Measurements from ENCODE around the gene DSG4.

DSG4 gene

DNA sequence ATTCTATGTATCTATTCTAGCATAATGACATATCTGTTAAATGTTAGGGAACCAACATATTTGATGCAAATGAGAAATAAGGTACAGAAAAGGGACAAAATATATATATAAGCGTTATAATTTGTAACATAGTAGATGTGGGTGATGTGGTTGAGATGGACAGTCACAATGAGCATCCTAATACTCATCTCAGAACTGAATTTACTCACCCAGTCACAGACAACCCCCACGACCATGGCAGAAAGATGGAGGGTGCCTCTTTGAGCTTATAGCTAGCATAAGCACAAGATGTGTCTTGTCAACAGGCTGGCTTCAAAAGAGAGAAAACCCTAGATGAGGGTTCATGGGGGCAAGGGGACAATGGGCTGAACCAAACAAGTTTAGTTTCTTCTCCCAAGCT, 61.8 kb downstream of the DSG4 start:
- Histone ChIP-seq H3K9ac (ENCODE audit: low read length) (no peak overlapping the region), H3K4me3 (ENCODE audit: low read length) (no peak overlapping the region), H3K36me3 (ENCODE audit: control insufficient read depth, insufficient read depth, low read length) (no peaks in the 10 kb centered on the region), H3K27ac (ENCODE audit: low read depth, low read length) (no peak overlapping the region), H3K27me3 (ENCODE audit: control insufficient read depth, insufficient read depth, low read length) (no peaks in the 10 kb centered on the region), H3K4me1 (ENCODE audit: control insufficient read depth, insufficient read depth, low read length) (no peaks in the 10 kb centered on the region)

DNA sequence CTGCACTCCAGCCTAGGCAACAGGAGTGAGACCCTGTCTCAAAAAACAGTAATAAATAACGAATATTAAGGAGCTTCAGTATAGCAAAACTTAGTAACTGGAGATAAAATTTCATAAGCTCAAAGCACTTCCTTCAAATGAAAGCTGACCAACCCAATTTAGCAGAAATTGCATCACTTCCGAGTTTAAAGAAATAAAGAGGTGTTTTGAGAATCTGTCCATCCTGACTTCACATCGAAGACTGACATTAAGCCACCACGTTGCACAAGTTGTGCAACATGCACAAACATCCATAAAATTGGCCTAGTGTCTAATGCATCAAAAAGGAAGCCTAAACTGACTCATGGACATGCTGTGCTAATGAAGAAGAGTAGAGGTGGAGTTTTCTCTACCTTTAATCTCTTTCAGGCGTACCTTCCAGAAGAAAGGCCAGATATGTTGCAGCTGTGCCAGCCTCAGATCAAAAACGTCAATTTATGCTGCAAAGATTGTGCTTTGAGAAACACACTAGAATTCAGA, 63.3 kb downstream of the DSG4 start:
- Histone ChIP-seq H3K4me1 (ENCODE audit: control insufficient read depth, insufficient read depth, low read length) (no peaks in the 10 kb centered on the region), H3K27ac (ENCODE audit: low read depth, low read length) (no peak overlapping the region), H3K36me3 (ENCODE audit: control insufficient read depth, insufficient read depth, low read length) (no peaks in the 10 kb centered on the region), H3K9ac (ENCODE audit: low read length) (no peak overlapping the region), H3K27me3 (ENCODE audit: control insufficient read depth, insufficient read depth, low read length) (no peaks in the 10 kb centered on the region), H3K4me3 (ENCODE audit: low read length) (no peak overlapping the region)

DNA sequence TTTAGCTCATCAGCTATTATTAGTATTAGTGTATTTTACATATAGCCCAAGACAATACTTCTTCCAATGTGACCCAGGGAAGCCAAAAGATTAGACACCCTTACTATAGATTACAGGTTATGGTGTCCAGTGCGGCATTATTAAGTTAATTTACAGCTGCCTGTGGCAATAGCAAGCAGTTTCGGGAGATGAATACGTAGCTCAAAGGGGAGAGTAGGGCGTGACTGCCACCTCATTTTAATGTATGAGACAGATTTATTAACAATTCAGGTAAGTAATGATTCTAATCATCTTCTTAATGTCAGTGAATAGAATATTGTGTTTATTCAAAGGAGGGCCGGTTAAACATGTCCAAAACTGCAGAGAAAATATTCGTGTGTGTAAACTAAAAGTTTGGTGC, 64.2 kb downstream of the DSG4 start:
- H3K4me3 ChIP-seq (ENCODE audit: low read length), result no peak overlapping the region
- H3K27ac ChIP-seq (ENCODE audit: low read depth, low read length), result no peak overlapping the region
- H3K27me3 ChIP-seq (ENCODE audit: control insufficient read depth, insufficient read depth, low read length), result no peaks in the 10 kb centered on the region
- H3K36me3 ChIP-seq (ENCODE audit: control insufficient read depth, insufficient read depth, low read length), result no peaks in the 10 kb centered on the region
- H3K4me1 ChIP-seq (ENCODE audit: control insufficient read depth, insufficient read depth, low read length), result no peaks in the 10 kb centered on the region
- no peak overlapping the region for H3K9ac ChIP-seq (ENCODE audit: low read length)

DNA sequence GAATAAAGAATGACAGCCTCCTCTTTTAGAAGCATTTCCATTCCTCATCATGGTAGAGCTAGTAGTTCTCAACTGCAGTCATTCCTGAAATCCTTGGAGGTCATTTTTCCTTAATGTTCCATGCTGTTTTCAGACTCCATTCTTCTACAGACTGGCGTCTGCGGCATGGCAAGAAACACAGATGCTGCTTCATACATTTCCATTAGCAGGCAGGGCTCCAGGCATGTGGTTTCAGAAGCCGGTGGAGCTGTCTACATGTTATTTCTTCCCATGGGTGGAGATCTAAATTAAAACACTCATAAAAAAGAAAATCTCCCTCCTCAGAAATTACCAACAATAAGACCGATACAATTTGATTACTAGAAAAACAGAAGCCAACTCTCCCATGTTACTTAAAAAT, 64.9 kb downstream of the DSG4 start:
- no peaks in the 10 kb centered on the region for H3K27me3 ChIP-seq (ENCODE audit: control insufficient read depth, insufficient read depth, low read length)
- H3K36me3 ChIP-seq (ENCODE audit: control insufficient read depth, insufficient read depth, low read length), result no peaks in the 10 kb centered on the region
- no peak overlapping the region for H3K9ac ChIP-seq (ENCODE audit: low read length)
- no peak overlapping the region for H3K27ac ChIP-seq (ENCODE audit: low read depth, low read length)
- H3K4me1 ChIP-seq (ENCODE audit: control insufficient read depth, insufficient read depth, low read length), result no peaks in the 10 kb centered on the region
- no peak overlapping the region for H3K4me3 ChIP-seq (ENCODE audit: low read length)

DNA sequence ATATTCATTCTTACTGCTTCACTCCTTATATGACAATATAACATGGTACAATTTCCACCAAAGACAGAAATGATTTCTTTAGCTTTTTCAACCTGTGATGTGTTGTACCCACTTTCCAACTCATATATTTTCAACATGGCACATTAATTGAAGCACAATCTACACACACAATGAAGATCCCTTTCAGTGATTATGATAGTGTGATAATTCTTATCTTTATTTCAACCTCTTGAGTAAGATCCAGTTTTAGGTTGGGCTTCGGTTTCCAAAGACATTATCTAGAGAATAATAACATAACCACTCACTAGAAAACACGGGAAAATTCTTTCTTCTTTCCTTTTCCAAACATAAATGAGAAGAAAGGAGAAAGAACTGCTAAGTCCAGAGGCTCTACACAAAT, 67.6 kb downstream of the DSG4 start:
- Histone ChIP-seq H3K4me1 (ENCODE audit: control insufficient read depth, insufficient read depth, low read length) (no peaks in the 10 kb centered on the region), H3K9ac (ENCODE audit: low read length) (no peak overlapping the region), H3K36me3 (ENCODE audit: control insufficient read depth, insufficient read depth, low read length) (no peaks in the 10 kb centered on the region), H3K4me3 (ENCODE audit: low read length) (no peak overlapping the region), H3K27ac (ENCODE audit: low read depth, low read length) (no peak overlapping the region), H3K27me3 (ENCODE audit: control insufficient read depth, insufficient read depth, low read length) (no peaks in the 10 kb centered on the region)

DNA sequence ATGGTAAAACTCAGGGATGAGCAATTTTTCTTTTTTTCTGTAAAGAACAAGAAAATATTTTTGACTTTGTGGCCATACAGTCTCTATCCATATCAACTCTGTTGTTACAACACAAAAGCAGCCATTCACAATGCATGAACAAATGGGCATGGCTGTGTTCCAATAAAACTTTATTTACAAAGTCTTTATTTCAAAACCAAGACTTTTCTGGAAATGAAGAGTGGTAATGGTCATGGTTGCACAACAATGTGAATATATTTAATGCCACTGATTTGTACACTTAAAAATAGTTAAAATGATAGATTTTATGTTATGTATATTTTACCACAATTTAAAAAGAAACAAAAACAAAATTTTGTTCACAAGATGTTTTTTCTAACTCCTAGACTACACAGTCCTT, 69.3 kb downstream of the DSG4 start:
- H3K4me1 ChIP-seq (ENCODE audit: control insufficient read depth, insufficient read depth, low read length), result no peaks in the 10 kb centered on the region
- no peak overlapping the region for H3K27ac ChIP-seq (ENCODE audit: low read depth, low read length)
- H3K4me3 ChIP-seq (ENCODE audit: low read length), result no peak overlapping the region
- no peak overlapping the region for H3K9ac ChIP-seq (ENCODE audit: low read length)
- H3K36me3 ChIP-seq (ENCODE audit: control insufficient read depth, insufficient read depth, low read length), result no peaks in the 10 kb centered on the region
- no peaks in the 10 kb centered on the region for H3K27me3 ChIP-seq (ENCODE audit: control insufficient read depth, insufficient read depth, low read length)

DNA sequence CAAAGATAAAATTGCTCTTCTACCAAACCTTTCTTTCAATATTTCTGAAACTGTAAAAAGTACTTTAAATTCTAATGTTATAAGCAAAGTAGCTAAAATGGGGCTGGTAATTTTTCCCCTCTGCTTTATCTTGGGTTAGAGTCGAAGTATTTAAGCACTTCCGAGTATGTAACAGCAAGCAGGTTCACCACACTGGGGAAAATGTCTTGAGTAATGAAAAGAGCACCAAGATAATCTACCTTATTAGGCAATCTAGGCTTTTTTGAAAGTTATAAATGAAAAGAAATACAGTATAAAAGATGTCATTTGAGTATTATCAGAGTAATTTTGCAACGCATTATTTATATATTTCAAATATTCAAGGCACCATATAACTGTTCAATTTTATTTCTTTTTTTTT, 70.3 kb downstream of the DSG4 start:
- H3K27me3 ChIP-seq (ENCODE audit: control insufficient read depth, insufficient read depth, low read length), result no peaks in the 10 kb centered on the region
- no peaks in the 10 kb centered on the region for H3K36me3 ChIP-seq (ENCODE audit: control insufficient read depth, insufficient read depth, low read length)
- no peak overlapping the region for H3K27ac ChIP-seq (ENCODE audit: low read depth, low read length)
- no peak overlapping the region for H3K4me3 ChIP-seq (ENCODE audit: low read length)
- no peaks in the 10 kb centered on the region for H3K4me1 ChIP-seq (ENCODE audit: control insufficient read depth, insufficient read depth, low read length)
- no peak overlapping the region for H3K9ac ChIP-seq (ENCODE audit: low read length)

DNA sequence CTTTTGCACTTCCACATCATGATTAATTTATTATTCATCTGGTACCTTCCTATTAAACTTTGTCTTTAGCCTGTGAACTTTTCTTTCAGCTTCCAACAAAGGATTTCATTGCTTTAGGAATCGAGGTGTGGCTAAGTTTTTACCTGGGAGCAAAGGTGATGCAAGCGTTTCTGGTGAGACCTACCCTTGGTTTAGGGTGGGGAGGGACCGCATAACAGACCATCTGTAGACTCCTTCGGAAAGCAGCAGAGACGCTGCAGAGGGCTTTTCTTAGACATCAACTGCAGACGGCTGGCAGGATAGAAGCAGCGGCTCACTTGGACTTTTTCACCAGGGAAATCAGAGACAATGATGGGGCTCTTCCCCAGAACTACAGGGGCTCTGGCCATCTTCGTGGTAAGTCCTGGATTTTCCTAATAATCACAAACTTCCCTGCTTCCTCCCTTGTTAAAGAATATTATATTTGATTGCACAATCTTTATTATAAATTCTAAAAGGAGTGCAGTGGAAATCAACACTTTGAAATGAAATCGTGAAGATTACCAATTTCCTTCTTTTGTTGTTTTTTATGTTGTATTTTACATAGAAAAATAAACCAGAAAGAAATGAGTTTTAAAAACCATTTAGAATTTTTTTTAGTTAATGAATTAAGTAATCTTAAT, 71.1 kb downstream of the DSG4 start, which contains the start of gene DSG3:
Gene DSG3, plus strand, starts transcription at position 212 of the 662 bp plus-strand sequence. Its CDS starts 137 bp downstream, at position 349.
- H3K4me1 ChIP-seq (ENCODE audit: control insufficient read depth, insufficient read depth, low read length), result no peaks in the 10 kb centered on the region
- H3K27ac ChIP-seq (ENCODE audit: low read depth, low read length), result no peak within 1 kb of the TSS
- H3K27me3 ChIP-seq (ENCODE audit: control insufficient read depth, insufficient read depth, low read length), result no peaks in the 10 kb centered on the region

DNA sequence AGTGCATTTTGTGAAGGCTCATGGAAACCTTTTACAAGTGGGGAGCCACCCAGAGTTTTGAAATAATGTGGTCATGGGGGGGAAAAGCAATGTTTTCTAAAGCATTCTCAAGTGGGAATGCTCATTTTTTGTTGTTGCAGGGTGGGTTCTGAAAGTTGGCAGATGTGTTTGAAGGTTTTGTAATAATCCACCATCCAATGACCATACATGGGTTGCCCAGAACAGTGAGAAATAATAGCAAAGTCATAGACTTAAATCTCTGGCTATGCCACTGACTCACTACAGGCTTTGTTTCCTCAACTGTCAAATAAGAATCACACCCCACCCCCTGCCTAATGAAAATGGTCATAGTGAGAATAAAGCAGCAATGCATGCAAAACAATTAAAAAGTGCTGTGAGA, 73.8 kb downstream of the DSG4 start:
- H3K4me1 ChIP-seq (ENCODE audit: control insufficient read depth, insufficient read depth, low read length), result no peaks in the 10 kb centered on the region
- no peaks in the 10 kb centered on the region for H3K36me3 ChIP-seq (ENCODE audit: control insufficient read depth, insufficient read depth, low read length)
- no peak overlapping the region for H3K27ac ChIP-seq (ENCODE audit: low read depth, low read length)
- no peaks in the 10 kb centered on the region for H3K27me3 ChIP-seq (ENCODE audit: control insufficient read depth, insufficient read depth, low read length)
- no peak overlapping the region for H3K9ac ChIP-seq (ENCODE audit: low read length)
- H3K4me3 ChIP-seq (ENCODE audit: low read length), result no peak overlapping the region

More for the DNA sequence above, 71.1 kb downstream of the DSG4 start, which contains the start of gene DSG3:
- Histone ChIP-seq H3K9ac (ENCODE audit: low read length) (no peak within 1 kb of the TSS), H3K4me3 (ENCODE audit: low read length) (no peak within 1 kb of the TSS), H3K36me3 (ENCODE audit: control insufficient read depth, insufficient read depth, low read length) (no peaks in the 10 kb centered on the region)

DNA sequence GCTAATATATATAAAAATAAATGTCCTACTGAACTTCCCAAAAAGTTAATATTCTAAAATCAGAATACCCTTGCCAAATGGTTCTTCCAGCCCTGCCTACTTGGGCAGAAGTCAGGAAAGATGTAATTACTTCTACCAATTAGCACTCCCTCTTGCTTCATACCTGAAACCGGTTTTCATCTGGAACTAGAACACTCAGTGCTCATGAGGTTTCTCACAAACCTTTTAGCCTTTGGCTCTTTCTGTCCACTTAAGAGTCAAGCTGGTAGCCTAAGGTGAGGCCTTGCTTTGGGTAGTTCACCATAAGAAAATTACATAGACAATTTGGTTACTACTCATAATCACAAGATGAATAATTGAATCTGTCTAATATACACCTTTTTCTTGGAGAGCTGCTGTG, 75.0 kb downstream of the DSG4 start:
- H3K27ac ChIP-seq (ENCODE audit: low read depth, low read length), result no peak overlapping the region
- no peak overlapping the region for H3K9ac ChIP-seq (ENCODE audit: low read length)
- H3K4me3 ChIP-seq (ENCODE audit: low read length), result no peak overlapping the region
- H3K36me3 ChIP-seq (ENCODE audit: control insufficient read depth, insufficient read depth, low read length), result no peaks in the 10 kb centered on the region
- no peaks in the 10 kb centered on the region for H3K4me1 ChIP-seq (ENCODE audit: control insufficient read depth, insufficient read depth, low read length)
- no peaks in the 10 kb centered on the region for H3K27me3 ChIP-seq (ENCODE audit: control insufficient read depth, insufficient read depth, low read length)

DNA sequence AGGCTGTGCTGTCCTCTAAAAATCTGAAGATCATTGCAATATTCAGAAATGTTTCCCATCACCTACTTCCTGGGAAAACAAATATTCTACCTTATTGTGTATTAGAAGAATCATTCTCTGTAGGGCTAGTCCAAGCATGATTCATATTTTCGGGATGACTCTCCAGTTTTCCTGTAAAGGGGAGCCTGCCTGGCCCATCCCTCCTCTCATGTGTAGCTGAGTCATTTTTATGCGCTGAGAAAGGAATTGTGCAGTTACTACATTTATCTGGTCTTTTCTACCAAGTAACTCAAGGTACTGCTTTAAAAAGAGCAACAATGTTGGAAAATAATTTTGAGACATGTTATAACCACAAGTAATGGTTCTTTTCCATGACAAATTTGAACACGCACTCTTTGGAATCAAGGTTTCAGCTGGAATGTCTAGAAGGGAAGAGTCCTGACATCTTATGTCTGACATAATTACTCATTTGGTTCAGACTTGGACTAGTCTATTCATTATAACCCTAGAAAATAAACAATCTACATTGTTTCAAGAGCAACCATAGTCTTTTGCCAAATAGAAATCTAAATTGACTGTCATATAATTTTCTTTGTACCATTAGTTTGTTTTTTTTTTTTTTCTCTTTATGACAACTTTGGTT, 77.6 kb downstream of the DSG4 start:
- H3K9ac ChIP-seq (ENCODE audit: low read length), result no peak overlapping the region
- no peak overlapping the region for H3K4me3 ChIP-seq (ENCODE audit: low read length)
- H3K4me1 ChIP-seq (ENCODE audit: control insufficient read depth, insufficient read depth, low read length), result no peaks in the 10 kb centered on the region
- H3K27me3 ChIP-seq (ENCODE audit: control insufficient read depth, insufficient read depth, low read length), result no peaks in the 10 kb centered on the region
- no peak overlapping the region for H3K27ac ChIP-seq (ENCODE audit: low read depth, low read length)
- no peaks in the 10 kb centered on the region for H3K36me3 ChIP-seq (ENCODE audit: control insufficient read depth, insufficient read depth, low read length)
